Neural cell (in vitro differentiated cells): ENCODE data around the gene PSMA8. TPM values are rescaled to one million over a fixed set of nuclear protein-coding genes. Genes with fewer than 3 reads are reported as not detected.

ENCODE experiments used
- H2AFZ ChIP-seq: fragments of 200-600, 300-800 bp; sonication (generic), shearing (Covaris generic); 2 replicates; pipeline ENCODE4 v1.6.0; 2014; ENCODE audit warnings: low read depth, mild to moderate bottlenecking, antibody characterized with exemption, low read length, moderate library complexity
- H3F3A ChIP-seq: fragments of 200-600 bp; shearing (Covaris generic); 2 replicates; pipeline ENCODE4 v1.6.1; 2016; ENCODE audit warnings: mild to moderate bottlenecking, moderate library complexity, mixed read lengths, antibody characterized with exemption, low read length; ENCODE audit not compliant: insufficient read depth, poor library complexity, severe bottlenecking
- H3K27ac ChIP-seq: fragments of 200-600, 300-800 bp; sonication (generic), shearing (Covaris generic); 2 replicates; pipeline ENCODE4 v1.5.1; 2014; ENCODE audit warnings: mild to moderate bottlenecking, low read length, moderate library complexity
- H3K27me3 ChIP-seq: fragments of 300-800, 200-600 bp; sonication (generic), shearing (Covaris generic); 2 replicates; pipeline ENCODE4 v1.6.0; 2014; ENCODE audit warnings: mild to moderate bottlenecking, low read depth, low read length, moderate library complexity; ENCODE audit not compliant: insufficient read depth
- H3K36me3 ChIP-seq: fragments of 300-800, 200-600 bp; sonication (generic), shearing (Covaris generic); 2 replicates; pipeline ENCODE4 v1.5.1; 2014; ENCODE audit warnings: mild to moderate bottlenecking, antibody characterized with exemption, low read length, moderate library complexity; ENCODE audit not compliant: insufficient read depth
- H3K4me2 ChIP-seq: fragments of 300-800, 200-600 bp; sonication (generic), shearing (Covaris generic); 2 replicates; pipeline ENCODE4 v1.6.0; 2014; ENCODE audit warnings: mild to moderate bottlenecking, low read length
- H3K4me3 ChIP-seq: fragments of 300-800, 200-600 bp; sonication (generic), shearing (Covaris generic); 2 replicates; pipeline ENCODE4 v1.5.1; 2014; ENCODE audit warnings: mild to moderate bottlenecking, low read length, moderate library complexity
- H3K79me2 ChIP-seq: fragments of 200-600 bp; shearing (Covaris generic); replicated peaks from 2 replicates; pipeline ENCODE4 v1.6.0; 2014; ENCODE audit warnings: mild to moderate bottlenecking, low read length, moderate library complexity; ENCODE audit not compliant: insufficient read depth
- H3K9ac ChIP-seq: fragments of 300-800, 200-600 bp; sonication (generic), shearing (Covaris generic); 2 replicates; pipeline ENCODE4 v1.6.1; 2016; ENCODE audit warnings: mild to moderate bottlenecking, low read length, mixed read lengths
- H3K9me2 ChIP-seq: fragments of 200-600 bp; shearing (Covaris generic); 2 replicates; pipeline ENCODE4 v1.6.1; 2016; ENCODE audit warnings: mild to moderate bottlenecking, low read length, mixed read lengths; ENCODE audit not compliant: insufficient read depth
- H3K9me3 ChIP-seq: fragments of 200-600, 300-800 bp; sonication (generic), shearing (Covaris generic); 2 replicates; pipeline ENCODE4 v1.6.1; 2016; ENCODE audit warnings: mild to moderate bottlenecking, mixed run types, low read length, moderate library complexity, mixed read lengths
- H4K20me1 ChIP-seq: fragments of 200-600 bp; shearing (Covaris generic); 2 replicates; pipeline ENCODE4 v1.6.1; 2016; ENCODE audit warnings: mild to moderate bottlenecking, mixed run types; ENCODE audit not compliant: insufficient read depth
- CTCF ChIP-seq: fragments of 450-650 bp; IDR thresholded peaks from 2 replicates; pipeline ENCODE4 v1.5.1; 2014; ENCODE audit warnings: antibody characterized with exemption, mild to moderate bottlenecking, moderate library complexity; ENCODE audit not compliant: poor library complexity, severe bottlenecking
- EP300 ChIP-seq: fragments of 450-650 bp; conservative IDR thresholded peaks from 2 replicates; pipeline ENCODE4 v1.6.1; 2014; ENCODE audit warnings: antibody characterized with exemption, mild to moderate bottlenecking, moderate library complexity; ENCODE audit not compliant: poor library complexity, severe bottlenecking
- EZH2 ChIP-seq: fragments of 200-600, 300-800 bp; shearing (Covaris generic), sonication (generic); IDR thresholded peaks from 2 replicates; pipeline ENCODE4 v1.6.1; 2014; ENCODE audit warnings: antibody characterized with exemption, low read length, borderline replicate concordance, mild to moderate bottlenecking; ENCODE audit not compliant: insufficient read depth, poor library complexity, severe bottlenecking
- MXI1 ChIP-seq: fragments of 450-650 bp; conservative IDR thresholded peaks from 2 replicates; pipeline ENCODE4 v1.6.1; 2014; ENCODE audit warnings: antibody characterized with exemption, mild to moderate bottlenecking; ENCODE audit not compliant: poor library complexity, severe bottlenecking
- POLR2AphosphoS5 ChIP-seq: IDR thresholded peaks from 2 replicates; pipeline ENCODE4 v1.6.1; 2012
- RAD21 ChIP-seq: fragments of 450-650 bp; conservative IDR thresholded peaks from 2 replicates; pipeline ENCODE4 v1.6.1; 2014; ENCODE audit warnings: antibody characterized with exemption, mild to moderate bottlenecking, moderate library complexity
- REST ChIP-seq: IDR thresholded peaks from 2 replicates; pipeline ENCODE4 v1.6.1; 2012; ENCODE audit warnings: borderline replicate concordance
- SMC3 ChIP-seq: fragments of 450-650 bp; conservative IDR thresholded peaks from 2 replicates; pipeline ENCODE4 v1.6.1; 2014; ENCODE audit warnings: antibody characterized with exemption, mild to moderate bottlenecking, moderate library complexity; ENCODE audit not compliant: poor library complexity
- TAF1 ChIP-seq: IDR thresholded peaks from 2 replicates; pipeline ENCODE4 v1.6.1; 2012; ENCODE audit warnings: low read depth
- polyA plus RNA-seq: library from polyadenylated mRNA; depleted of rRNA; stranded (reverse); fragments of >200 nt; gene quantifications from 2 replicates; pipeline ENCODE4 v1.2.3, GENCODE V29; 2014

PSMA8 gene
- polyA plus RNA-seq, 1 donor from 2014 or later = not detected

- H3K9me3 ChIP-seq = peaks cover 7% of the 10 kb centered on the region
- H3K4me2 ChIP-seq = no peak overlapping the region
- H2AFZ ChIP-seq = no peak overlapping the region
- H3K9me2 ChIP-seq = no peaks in the 10 kb centered on the region
- H3K9ac ChIP-seq = no peak overlapping the region
- no peaks in the 10 kb centered on the region for H4K20me1 ChIP-seq
- H3K27me3 ChIP-seq = no peaks in the 10 kb centered on the region
- H3K79me2 ChIP-seq = no peaks in the 10 kb centered on the region
- TF ChIP-seq REST (no peak), EP300 (no peak), MXI1 (no peak), CTCF (no peak), RAD21 (no peak), POLR2AphosphoS5 (no peak), EZH2 (no peak), TAF1 (no peak), SMC3 (no peak)
- no peak overlapping the region for H3K4me3 ChIP-seq
- H3K36me3 ChIP-seq = no peaks in the 10 kb centered on the region
- no peaks in the 10 kb centered on the region for H3F3A ChIP-seq
- H3K27ac ChIP-seq = no peak overlapping the region
Measured at GRCh38 chr18:26183395-26184112, 49.9 kb downstream of the PSMA8 start.

- Histone ChIP-seq H3K79me2 (no peaks in the 10 kb centered on the region), H4K20me1 (no peaks in the 10 kb centered on the region), H3K4me3 (no peak overlapping the region)
Measured at GRCh38 chr18:26185267-26185666, 51.6 kb downstream of the PSMA8 start.

More at GRCh38 chr18:26185267-26185666, 51.6 kb downstream of the PSMA8 start:
- no peak overlapping the region for H3K27ac ChIP-seq
- no peak overlapping the region for H3K4me2 ChIP-seq
- H3K9me3 ChIP-seq = peaks cover 7% of the 10 kb centered on the region
- H3K27me3 ChIP-seq = no peaks in the 10 kb centered on the region
- H3K9ac ChIP-seq = no peak overlapping the region
- H3K36me3 ChIP-seq = no peaks in the 10 kb centered on the region
- no peak overlapping the region for H2AFZ ChIP-seq
- no peaks in the 10 kb centered on the region for H3K9me2 ChIP-seq
- TF ChIP-seq REST (no peak), EP300 (no peak), EZH2 (no peak), SMC3 (no peak), POLR2AphosphoS5 (no peak), TAF1 (no peak), CTCF (peak; percentile 16)
- H3F3A ChIP-seq = no peaks in the 10 kb centered on the region
